Activated T-cell treated with anti-CD3 and anti-CD28 coated beads, Interleukin-2, amount 50 U/mL, for 72 hours (primary cell): ENCODE results near the gene FBXO31. TPM values are rescaled to one million over a fixed set of nuclear protein-coding genes. Genes with fewer than 3 reads are reported as not detected.
A peak's percentile ranks its signal among the peaks of the same experiment; 100 is the strongest.

Experiments
- ATAC-seq, 2 donors: fragments of 150-1000 bp; cut with Tn5 transposase; replicated peaks in 1 of 2; 2 replicates each; pipeline ENCODE4 v1.10.0; 2021; ENCODE audit warnings: moderate library complexity in 2 of 2, mild to moderate bottlenecking in 1 of 2
- DNase-seq, 2 donors: peaks; one replicate each; pipeline ENCODE4 v3.0.0; 2021 to 2022; ENCODE audit warnings: mixed read lengths in 1 of 2
- H3K27ac Mint-ChIP-seq: one replicate; pipeline ENCODE4 v1.8.0; 2022; ENCODE audit warnings: mild to moderate bottlenecking, moderate library complexity, mixed read lengths
- H3K27me3 Mint-ChIP-seq: one replicate; pipeline ENCODE4 v1.8.0; 2022; ENCODE audit warnings: low read depth, mixed read lengths
- H3K36me3 Mint-ChIP-seq, 2 donors: one replicate each; pipeline ENCODE4 v1.8.0; 2022; ENCODE audit warnings: mixed read lengths in 2 of 2, mild to moderate bottlenecking in 1 of 2; ENCODE audit not compliant: insufficient read depth in 2 of 2
- H3K4me1 Mint-ChIP-seq: one replicate; pipeline ENCODE4 v1.8.0; 2022; ENCODE audit warnings: low read depth, mixed read lengths
- H3K4me3 Mint-ChIP-seq, 2 donors: one replicate each; pipeline ENCODE4 v1.8.0; 2022; ENCODE audit warnings: mild to moderate bottlenecking in 2 of 2, mixed read lengths in 2 of 2, moderate library complexity in 2 of 2
- H3K9me3 Mint-ChIP-seq, 2 donors: one replicate each; pipeline ENCODE4 v1.8.0; 2022; ENCODE audit warnings: mixed read lengths in 2 of 2
- total RNA-seq, 2 donors: library from RNA; stranded (reverse); gene quantifications; one replicate each; pipeline ENCODE4 v1.2.3, GENCODE V29; 2022

The FBXO31 gene
- total RNA-seq, 2 donors from 2014 or later = 33.7 to 36.8 TPM

GRCh38 chr16:87305505-87306391 is 77.8 kb downstream of the FBXO31 start:
- peaks cover 4 to 6% of the 10 kb centered on the region in 2 donors for H3K36me3 Mint-ChIP-seq
- no peak overlapping the region for H3K4me3 Mint-ChIP-seq
- no peak for DNase-seq
- H3K27me3 Mint-ChIP-seq = no peaks in the 10 kb centered on the region
- H3K4me1 Mint-ChIP-seq = peaks cover 25% of the 10 kb centered on the region
- H3K27ac Mint-ChIP-seq = no peak overlapping the region
- no peak for ATAC-seq
- H3K9me3 Mint-ChIP-seq = no peaks in the 10 kb centered on the region

- Mint-ChIP-seq H3K27me3 (no peaks in the 10 kb centered on the region), H3K4me1 (peaks cover 25% of the 10 kb centered on the region), H3K36me3 (peaks cover 4 to 6% of the 10 kb centered on the region in 2 donors), H3K4me3 (no peak overlapping the region), H3K9me3 (no peaks in the 10 kb centered on the region), H3K27ac (no peak overlapping the region)
- no peak for DNase-seq
- ATAC-seq = no peak
These were observed 78.6 kb downstream of the FBXO31 start for GRCh38 chr16:87304951-87305350.

- DNase-seq = no peak
- Mint-ChIP-seq H3K27ac (no peak overlapping the region), H3K4me3 (no peak overlapping the region), H3K27me3 (no peaks in the 10 kb centered on the region), H3K36me3 (peaks cover 4 to 6% of the 10 kb centered on the region in 2 donors), H3K9me3 (no peaks in the 10 kb centered on the region), H3K4me1 (peaks cover 23% of the 10 kb centered on the region)
- no peak for ATAC-seq
These were observed 79.5 kb downstream of the FBXO31 start for GRCh38 chr16:87303962-87304521.

- Mint-ChIP-seq H3K27me3 (no peaks in the 10 kb centered on the region), H3K4me3 (peak overlapping the region in 1 of 2 donors; percentile 10), H3K9me3 (no peaks in the 10 kb centered on the region), H3K36me3 (peaks cover under 1 to 2% of the 10 kb centered on the region in 2 donors), H3K4me1 (peaks cover 18% of the 10 kb centered on the region), H3K27ac (no peak overlapping the region)
- no peak for DNase-seq
- peak; percentile 59 to 62 for ATAC-seq
These were observed 80.1 kb downstream of the FBXO31 start for GRCh38 chr16:87303431-87303930.

GRCh38 chr16:87298857-87299465 is 84.6 kb downstream of the FBXO31 start:
- Mint-ChIP-seq H3K27me3 (no peaks in the 10 kb centered on the region), H3K27ac (no peak overlapping the region), H3K4me3 (no peak overlapping the region), H3K36me3 (peaks cover 1 to 2% of the 10 kb centered on the region in 2 donors), H3K9me3 (no peaks in the 10 kb centered on the region), H3K4me1 (peaks cover 13% of the 10 kb centered on the region)
- DNase-seq = no peak
- no peak for ATAC-seq

- Mint-ChIP-seq H3K27ac (no peak overlapping the region), H3K4me1 (peaks cover 4% of the 10 kb centered on the region), H3K36me3 (peaks cover 1 to 2% of the 10 kb centered on the region in 2 donors), H3K27me3 (no peaks in the 10 kb centered on the region), H3K4me3 (no peak overlapping the region), H3K9me3 (no peaks in the 10 kb centered on the region)
- peak; percentile 45 to 57 for DNase-seq
- ATAC-seq = peak in 1 of 2 donors; percentile 46
These were observed 85.5 kb downstream of the FBXO31 start for GRCh38 chr16:87297918-87298631.

GRCh38 chr16:87297407-87297806 is 86.2 kb downstream of the FBXO31 start:
- peaks cover 1 to 2% of the 10 kb centered on the region in 2 donors for H3K36me3 Mint-ChIP-seq
- H3K9me3 Mint-ChIP-seq = no peaks in the 10 kb centered on the region
- H3K27me3 Mint-ChIP-seq = no peaks in the 10 kb centered on the region
- no peak overlapping the region for H3K4me3 Mint-ChIP-seq
- H3K27ac Mint-ChIP-seq = no peak overlapping the region
- DNase-seq = no peak
- ATAC-seq = no peak
- H3K4me1 Mint-ChIP-seq = no peaks in the 10 kb centered on the region

- ATAC-seq (no peak), DNase-seq (no peak)
- Mint-ChIP-seq H3K36me3 (peaks cover 3 to 4% of the 10 kb centered on the region in 2 donors), H3K9me3 (peaks cover 2 to 3% of the 10 kb centered on the region in 2 donors), H3K4me1 (no peaks in the 10 kb centered on the region), H3K4me3 (no peak overlapping the region), H3K27me3 (no peaks in the 10 kb centered on the region), H3K27ac (no peak overlapping the region)
These were observed 87.7 kb downstream of the FBXO31 start for GRCh38 chr16:87295661-87296531.

- Mint-ChIP-seq H3K9me3 (peaks cover 2 to 3% of the 10 kb centered on the region in 2 donors), H3K36me3 (peaks cover 3 to 4% of the 10 kb centered on the region in 2 donors), H3K4me3 (no peak overlapping the region), H3K27me3 (no peaks in the 10 kb centered on the region), H3K27ac (no peak overlapping the region), H3K4me1 (no peaks in the 10 kb centered on the region)
- ATAC-seq = peak; percentile 77
- no peak for DNase-seq
These were observed 88.3 kb downstream of the FBXO31 start for GRCh38 chr16:87295259-87295658.

- H3K27me3 Mint-ChIP-seq = no peaks in the 10 kb centered on the region
- no peak for DNase-seq
- H3K27ac Mint-ChIP-seq = no peak overlapping the region
- ATAC-seq = no peak
- H3K9me3 Mint-ChIP-seq = peaks cover 2 to 3% of the 10 kb centered on the region in 2 donors
- no peaks in the 10 kb centered on the region for H3K4me1 Mint-ChIP-seq
- H3K4me3 Mint-ChIP-seq = no peak overlapping the region
- H3K36me3 Mint-ChIP-seq = peaks cover 3 to 4% of the 10 kb centered on the region in 2 donors
These were observed 89.6 kb downstream of the FBXO31 start for GRCh38 chr16:87293990-87294389.

- Mint-ChIP-seq H3K36me3 (peaks cover 3 to 4% of the 10 kb centered on the region in 2 donors), H3K27ac (no peak overlapping the region), H3K4me3 (no peak overlapping the region), H3K27me3 (no peaks in the 10 kb centered on the region), H3K9me3 (peaks cover 2 to 4% of the 10 kb centered on the region in 2 donors), H3K4me1 (no peaks in the 10 kb centered on the region)
- DNase-seq = no peak
- ATAC-seq = no peak
These were observed 91.6 kb downstream of the FBXO31 start for GRCh38 chr16:87291944-87292343.
